Chondrocyte (in vitro differentiated cells): ENCODE results near the gene FAM53B. TPM values are rescaled to one million over a fixed set of nuclear protein-coding genes. Genes with fewer than 3 reads are reported as not detected.

Experiments
- DNase-seq: peaks from one replicate; pipeline ENCODE4 v3.0.0; 2021; ENCODE audit warnings: mixed read lengths, low spot score
- H3K27ac Mint-ChIP-seq: one replicate; pipeline ENCODE4 v1.8.0; 2021; ENCODE audit warnings: mild to moderate bottlenecking, moderate library complexity, mixed read lengths; ENCODE audit not compliant: unreplicated experiment
- H3K27me3 Mint-ChIP-seq: 2 replicates; pipeline ENCODE4 v1.8.0; 2021; ENCODE audit warnings: low read depth, mixed read lengths
- H3K36me3 Mint-ChIP-seq: 2 replicates; pipeline ENCODE4 v1.8.0; 2021; ENCODE audit warnings: low read depth, mixed read lengths
- H3K4me1 Mint-ChIP-seq: 2 replicates; pipeline ENCODE4 v1.8.0; 2021; ENCODE audit warnings: low read depth, mild to moderate bottlenecking, mixed read lengths
- H3K4me3 Mint-ChIP-seq: one replicate; pipeline ENCODE4 v1.8.0; 2021; ENCODE audit warnings: mild to moderate bottlenecking, moderate library complexity, mixed read lengths; ENCODE audit not compliant: unreplicated experiment
- H3K9me3 Mint-ChIP-seq: 2 replicates; pipeline ENCODE4 v1.8.0; 2021; ENCODE audit warnings: low read depth, mixed read lengths
- total RNA-seq: library from RNA; stranded (reverse); gene quantifications from 3 replicates; pipeline ENCODE4 v1.2.1, GENCODE V29; 2021
- TF ChIP-seq, protein P1 (sequence below): fragments of 200-600 bp; sonication (generic); IDR thresholded peaks from 2 replicates; pipeline ENCODE4 v1.5.0; 2021; ENCODE audit warnings: antibody characterized with exemption, mild to moderate bottlenecking, moderate library complexity

FAM53B gene
- total RNA-seq, 1 donor from 2014 or later: 16.1 TPM

DNA sequence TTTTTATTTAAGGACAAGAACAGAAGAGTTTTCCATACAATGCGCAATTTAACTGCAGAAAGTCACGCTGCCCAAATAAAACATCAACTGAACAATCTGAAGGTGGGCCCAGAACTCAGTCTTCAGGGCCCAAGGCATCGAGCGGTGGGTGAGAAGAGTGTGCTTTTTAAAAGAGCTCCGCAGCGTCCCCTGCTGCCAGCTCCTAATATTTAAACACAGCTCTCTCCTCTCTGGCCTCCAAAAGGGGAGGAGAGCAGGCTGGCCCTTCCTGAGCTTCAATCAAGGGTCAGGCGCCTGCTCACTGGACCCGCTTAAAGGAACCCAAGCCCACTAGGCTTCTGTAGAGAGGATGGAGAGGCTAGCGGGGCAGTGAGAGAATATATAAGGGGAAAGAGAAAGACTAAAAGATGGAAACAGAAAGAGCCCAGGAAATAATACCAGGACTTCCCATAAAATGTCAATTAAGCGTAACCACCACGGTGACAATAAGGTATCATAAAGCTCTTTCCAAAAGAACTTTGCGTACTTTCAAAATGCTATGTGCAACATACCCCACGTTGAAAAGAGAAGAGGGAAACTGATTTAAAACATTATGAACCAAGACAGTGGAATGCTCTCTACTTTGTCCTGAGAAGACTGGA, 2.8 kb downstream of the FAM53B start:
- Mint-ChIP-seq H3K9me3 (no peaks in the 10 kb centered on the region), H3K36me3 (no peaks in the 10 kb centered on the region), H3K27me3 (no peaks in the 10 kb centered on the region), H3K27ac (no peak overlapping the region), H3K4me1 (peaks cover 60% of the 10 kb centered on the region), H3K4me3 (peak overlapping the region; percentile 50)
- TF ChIP-seq, protein P1, sequence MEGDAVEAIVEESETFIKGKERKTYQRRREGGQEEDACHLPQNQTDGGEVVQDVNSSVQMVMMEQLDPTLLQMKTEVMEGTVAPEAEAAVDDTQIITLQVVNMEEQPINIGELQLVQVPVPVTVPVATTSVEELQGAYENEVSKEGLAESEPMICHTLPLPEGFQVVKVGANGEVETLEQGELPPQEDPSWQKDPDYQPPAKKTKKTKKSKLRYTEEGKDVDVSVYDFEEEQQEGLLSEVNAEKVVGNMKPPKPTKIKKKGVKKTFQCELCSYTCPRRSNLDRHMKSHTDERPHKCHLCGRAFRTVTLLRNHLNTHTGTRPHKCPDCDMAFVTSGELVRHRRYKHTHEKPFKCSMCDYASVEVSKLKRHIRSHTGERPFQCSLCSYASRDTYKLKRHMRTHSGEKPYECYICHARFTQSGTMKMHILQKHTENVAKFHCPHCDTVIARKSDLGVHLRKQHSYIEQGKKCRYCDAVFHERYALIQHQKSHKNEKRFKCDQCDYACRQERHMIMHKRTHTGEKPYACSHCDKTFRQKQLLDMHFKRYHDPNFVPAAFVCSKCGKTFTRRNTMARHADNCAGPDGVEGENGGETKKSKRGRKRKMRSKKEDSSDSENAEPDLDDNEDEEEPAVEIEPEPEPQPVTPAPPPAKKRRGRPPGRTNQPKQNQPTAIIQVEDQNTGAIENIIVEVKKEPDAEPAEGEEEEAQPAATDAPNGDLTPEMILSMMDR: peak; percentile 92
- DNase-seq: no peak

DNA sequence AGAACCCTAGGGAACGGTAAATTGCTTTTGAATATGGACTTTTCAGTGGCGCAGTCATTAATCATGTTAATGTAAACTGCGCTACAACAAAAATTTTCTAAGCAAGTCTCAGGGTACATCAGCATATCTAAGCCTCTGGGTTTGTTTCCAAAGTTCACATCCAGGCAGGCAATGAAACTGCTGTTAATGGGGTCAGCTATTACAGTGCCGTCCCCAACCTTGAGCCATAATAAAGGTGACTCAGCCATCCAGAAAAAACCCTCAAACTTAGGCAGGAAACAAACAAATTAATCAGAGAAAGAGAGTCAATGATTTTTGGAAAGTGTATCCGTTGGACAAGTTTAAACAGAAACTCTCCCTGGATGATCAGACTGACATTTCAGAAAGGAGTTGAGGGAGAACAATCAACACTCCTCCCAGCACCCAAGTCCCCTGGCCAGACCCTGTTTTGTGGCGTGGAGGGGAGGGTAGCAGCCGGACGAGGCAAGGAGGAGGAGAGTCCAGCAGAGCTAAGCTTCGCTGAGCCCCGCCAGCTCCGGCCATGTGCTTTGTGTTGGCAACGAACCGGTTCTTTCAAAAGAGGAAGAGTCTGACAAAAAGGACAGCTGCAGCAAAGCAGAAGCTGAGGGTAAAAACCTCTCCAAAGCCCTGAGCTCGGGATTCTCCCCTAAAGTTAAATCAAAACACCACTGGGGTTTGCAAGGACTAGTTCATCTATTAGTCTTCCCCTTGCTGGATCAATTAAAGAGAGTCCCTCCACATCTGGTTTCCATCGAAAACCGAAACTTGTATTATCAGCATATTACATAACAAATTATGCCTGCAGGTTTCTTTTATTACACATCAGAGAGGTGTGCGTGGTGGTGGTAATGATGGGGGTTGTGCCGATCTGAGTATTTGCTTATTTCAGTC, 3.6 kb downstream of the FAM53B start:
- TF ChIP-seq, protein P1: no peak
- no peaks in the 10 kb centered on the region for H3K27me3 Mint-ChIP-seq
- no peak overlapping the region for H3K27ac Mint-ChIP-seq
- no peaks in the 10 kb centered on the region for H3K36me3 Mint-ChIP-seq
- H3K4me3 Mint-ChIP-seq: no peak overlapping the region
- DNase-seq: no peak
- no peaks in the 10 kb centered on the region for H3K9me3 Mint-ChIP-seq
- peaks cover 66% of the 10 kb centered on the region for H3K4me1 Mint-ChIP-seq

DNA sequence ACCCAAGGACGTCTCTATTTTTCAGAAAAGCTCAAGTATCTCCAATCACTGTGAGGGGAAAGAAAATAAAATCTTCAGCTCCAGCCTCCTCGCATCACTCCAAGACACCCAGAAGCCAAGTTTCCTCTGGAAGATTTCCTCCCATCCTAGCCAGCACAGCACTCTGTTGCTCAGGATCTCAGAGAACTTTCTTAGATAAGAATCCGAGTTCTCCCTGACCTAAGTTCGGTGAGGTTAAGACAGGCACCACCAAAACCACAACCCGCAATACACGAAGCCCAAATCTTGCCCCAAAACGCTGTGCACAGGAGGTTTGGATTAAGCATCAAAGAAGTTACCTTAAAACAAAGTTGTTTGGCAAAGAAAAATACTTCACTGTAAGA, 4.2 kb downstream of the FAM53B start:
- Mint-ChIP-seq H3K9me3 (no peaks in the 10 kb centered on the region), H3K36me3 (no peaks in the 10 kb centered on the region), H3K27me3 (no peaks in the 10 kb centered on the region), H3K27ac (no peak overlapping the region), H3K4me3 (no peak overlapping the region), H3K4me1 (peaks cover 65% of the 10 kb centered on the region)
- TF ChIP-seq, protein P1: no peak
- no peak for DNase-seq

DNA sequence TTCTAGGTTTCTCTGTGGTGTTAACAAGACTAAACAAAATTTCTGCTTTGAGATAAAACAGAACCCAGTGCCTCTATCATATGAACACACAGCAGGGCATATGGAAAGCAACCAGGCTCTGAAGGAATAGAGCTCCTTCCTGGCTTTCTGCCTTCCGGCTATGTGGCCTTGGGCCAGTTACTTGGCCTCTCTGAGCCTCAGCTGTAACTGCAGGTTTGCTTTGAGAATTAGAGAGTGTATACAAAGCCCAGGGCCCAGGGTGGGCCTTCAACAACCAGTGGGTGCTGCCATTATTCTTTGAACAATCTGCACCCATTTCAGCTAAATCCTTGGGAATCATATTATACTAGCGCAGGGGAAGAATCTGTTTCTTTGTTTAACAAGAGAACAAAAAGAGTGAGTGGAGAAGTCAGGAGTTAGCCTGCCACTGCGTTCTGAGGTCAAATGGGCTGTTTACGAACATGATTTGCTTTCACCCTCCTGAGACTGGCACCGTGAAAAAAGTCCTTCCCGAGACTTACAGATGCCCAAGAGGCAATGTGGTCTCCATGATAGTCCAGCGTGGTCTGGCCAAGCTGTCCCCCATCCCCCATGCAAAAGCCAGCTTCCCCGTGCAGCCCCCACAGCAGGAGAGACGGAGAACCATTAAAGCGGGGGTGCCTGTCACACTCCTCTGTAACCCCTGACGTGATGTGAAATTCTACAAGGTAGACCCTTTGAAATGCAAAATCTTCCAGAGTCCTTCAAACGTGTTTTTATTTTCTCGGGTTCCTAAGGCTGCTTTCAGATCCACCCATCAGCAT, 4.9 kb downstream of the FAM53B start:
- Mint-ChIP-seq H3K36me3 (no peaks in the 10 kb centered on the region), H3K27ac (no peak overlapping the region), H3K9me3 (no peaks in the 10 kb centered on the region), H3K27me3 (no peaks in the 10 kb centered on the region), H3K4me1 (peaks cover 61% of the 10 kb centered on the region), H3K4me3 (no peak overlapping the region)
- TF ChIP-seq, protein P1: no peak
- DNase-seq: no peak

DNA sequence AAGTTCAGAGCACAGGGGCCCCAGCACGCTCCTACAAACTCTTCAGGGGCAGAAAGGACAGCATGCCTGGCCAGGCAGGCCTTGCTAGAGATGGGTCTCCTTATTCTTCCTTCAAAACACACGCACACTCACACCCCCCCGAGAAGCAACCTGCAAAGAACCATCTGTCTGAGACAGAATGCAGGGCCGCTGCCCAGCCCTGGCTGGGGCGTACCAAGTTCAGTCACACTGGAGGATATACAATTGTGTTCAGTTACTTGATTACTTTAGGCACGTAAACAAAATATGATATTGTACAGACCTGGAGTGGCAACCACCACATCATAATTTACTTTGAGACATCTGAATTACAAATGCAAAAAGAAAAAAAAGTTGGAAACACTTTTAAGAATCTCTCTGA, 5.7 kb downstream of the FAM53B start:
- TF ChIP-seq, protein P1: no peak

More for the DNA sequence above, 5.7 kb downstream of the FAM53B start:
- Mint-ChIP-seq H3K36me3 (no peaks in the 10 kb centered on the region), H3K4me3 (no peak overlapping the region), H3K27ac (peak overlapping the region; percentile 32), H3K27me3 (no peaks in the 10 kb centered on the region), H3K9me3 (no peaks in the 10 kb centered on the region), H3K4me1 (peaks cover 69% of the 10 kb centered on the region)
- DNase-seq: no peak
